GM10847 (cell line): ENCODE measurements around the gene ZFYVE16.

Experiments
- POLR2A ChIP-seq: IDR thresholded peaks from 2 replicates; pipeline ENCODE4 v1.6.1; 2011; ENCODE audit not compliant: insufficient read length; ENCODE audit errors: extremely low read depth

Gene ZFYVE16

DNA sequence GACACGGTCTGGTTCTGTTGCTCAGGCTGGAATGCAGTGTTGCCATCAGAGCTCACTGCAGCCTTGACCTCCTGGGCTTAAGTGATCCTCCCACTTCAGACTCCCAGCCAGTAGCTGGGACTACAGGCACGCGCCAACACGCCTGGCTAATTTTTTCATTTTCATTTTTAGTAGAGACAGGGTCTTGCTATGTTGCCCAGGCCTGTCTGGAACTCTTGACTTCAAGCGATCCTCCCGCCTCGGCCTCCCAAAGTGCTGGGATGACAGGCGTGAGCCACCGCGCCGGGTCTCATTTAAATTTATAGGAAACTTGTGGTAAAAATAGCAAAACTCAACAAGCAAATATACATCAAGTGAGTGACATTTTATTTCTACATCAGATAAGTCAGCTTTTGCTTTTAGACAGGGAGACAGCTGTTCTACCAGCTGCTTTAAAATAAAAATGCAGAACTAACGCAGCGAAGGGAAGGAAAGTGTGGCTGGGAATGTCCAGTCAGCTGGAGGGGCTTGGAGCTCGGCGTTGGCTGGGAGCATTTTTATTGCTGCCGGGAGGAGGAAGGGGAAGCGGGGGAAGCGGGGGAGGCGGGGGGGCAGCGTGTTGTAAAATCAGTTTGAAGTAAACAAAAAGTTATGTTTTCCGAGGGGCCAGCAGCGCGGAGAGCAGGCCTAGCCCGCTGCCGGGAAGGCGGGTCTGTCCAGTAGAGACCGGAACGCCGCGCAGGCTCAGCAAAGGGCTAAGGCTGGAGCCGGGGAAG, 707 bp upstream of the ZFYVE16 start:
- no peak for TF ChIP-seq POLR2A

- TF ChIP-seq POLR2A = no peak
Measured at GRCh38 chr5:80408484-80409366, 861 bp downstream of the ZFYVE16 start.

DNA sequence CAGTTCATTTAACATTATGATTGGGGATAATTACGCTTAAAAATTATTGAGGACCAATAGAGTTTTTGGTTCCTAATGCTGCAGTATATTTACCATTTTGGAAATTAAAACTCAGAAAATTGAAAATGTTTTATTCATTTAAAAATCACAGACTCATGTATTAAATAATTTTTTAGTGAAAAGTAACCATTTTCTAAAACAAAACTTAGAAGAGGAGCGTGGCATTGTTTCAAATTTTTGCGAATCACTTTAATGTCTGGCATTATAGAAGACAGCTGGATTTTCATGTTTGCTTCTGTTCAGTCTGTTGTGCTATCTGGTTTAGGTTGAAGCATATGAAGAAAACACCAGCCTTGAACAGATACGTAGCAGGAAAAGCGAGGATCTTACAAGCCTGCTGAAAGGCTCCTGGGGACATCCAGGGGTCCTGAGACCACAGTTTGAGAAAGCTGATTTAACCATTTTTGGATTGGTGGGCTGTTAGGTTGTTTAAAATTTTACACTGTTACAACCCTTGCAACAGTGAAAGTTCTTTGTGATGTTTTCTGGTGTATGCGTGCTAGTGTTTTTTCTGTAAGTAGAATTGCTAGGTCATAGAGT, 1.6 kb downstream of the ZFYVE16 start:
- no peak for TF ChIP-seq POLR2A

DNA sequence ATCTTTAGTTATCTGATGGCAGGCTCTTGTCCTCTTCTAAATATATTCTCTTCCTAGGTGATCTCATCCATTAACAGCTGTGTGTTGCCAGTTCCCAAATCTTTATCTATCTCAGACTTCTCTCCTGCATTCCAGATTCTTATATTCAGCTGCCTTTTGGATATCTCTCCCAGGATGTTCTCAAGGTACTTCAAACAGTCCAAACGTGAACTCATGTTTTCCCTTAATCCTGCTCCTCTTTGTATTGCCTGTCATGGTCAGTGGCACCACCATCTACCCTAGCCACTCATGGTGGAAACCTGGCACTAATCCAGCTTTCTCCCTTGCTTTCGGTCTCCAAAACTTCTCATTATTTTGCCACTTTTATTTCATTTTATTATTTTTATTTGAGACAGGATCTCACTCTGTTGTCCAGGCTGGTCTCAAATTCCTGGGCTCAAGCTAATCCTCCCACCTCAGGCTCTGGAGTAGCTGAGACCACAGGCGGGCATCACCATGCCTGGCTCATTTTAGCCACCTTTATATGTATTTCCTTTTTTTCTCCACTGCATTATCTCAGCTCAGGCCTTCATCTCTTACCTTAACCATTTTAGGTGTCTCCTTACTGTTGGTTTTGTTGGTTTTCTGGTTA, 3.8 kb downstream of the ZFYVE16 start:
- no peak for TF ChIP-seq POLR2A

- TF ChIP-seq POLR2A = no peak
Measured at GRCh38 chr5:80414113-80414512, 6.2 kb downstream of the ZFYVE16 start.

DNA sequence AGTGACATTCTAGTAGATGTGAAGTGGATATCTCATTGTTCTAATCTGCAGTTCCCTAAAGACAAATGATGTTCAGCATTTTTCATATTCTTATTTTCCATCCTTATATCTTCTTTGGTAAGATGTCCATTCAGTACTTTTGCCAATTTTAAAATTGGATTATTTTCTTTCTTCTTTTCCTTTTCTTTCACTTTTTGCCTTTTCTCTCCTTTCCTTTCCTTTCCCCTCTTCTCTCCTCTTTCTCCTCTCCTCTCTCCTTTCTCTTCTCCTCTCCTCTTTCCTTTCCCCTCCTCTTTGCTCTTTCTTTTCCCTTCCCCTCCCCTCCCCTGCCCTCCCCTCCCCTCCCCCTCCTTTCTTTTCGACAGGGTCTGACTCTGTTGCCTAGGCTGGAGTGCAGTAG, 10.1 kb downstream of the ZFYVE16 start:
- no peak for TF ChIP-seq POLR2A

- TF ChIP-seq POLR2A = no peak
Measured at GRCh38 chr5:80435476-80435875, 27.6 kb downstream of the ZFYVE16 start.

DNA sequence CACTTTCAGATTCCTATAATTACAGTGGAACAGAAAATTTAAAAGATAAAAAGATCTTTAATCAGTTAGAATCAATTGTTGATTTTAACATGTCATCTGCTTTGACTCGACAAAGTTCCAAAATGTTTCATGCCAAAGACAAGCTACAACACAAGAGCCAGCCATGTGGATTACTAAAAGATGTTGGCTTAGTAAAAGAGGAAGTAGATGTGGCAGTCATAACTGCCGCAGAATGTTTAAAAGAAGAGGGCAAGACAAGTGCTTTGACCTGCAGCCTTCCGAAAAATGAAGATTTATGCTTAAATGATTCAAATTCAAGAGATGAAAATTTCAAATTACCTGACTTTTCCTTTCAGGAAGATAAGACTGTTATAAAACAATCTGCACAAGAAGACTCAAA, 29.5 kb downstream of the ZFYVE16 start:
- no peak for TF ChIP-seq POLR2A

GRCh38 chr5:80438739-80439138, 30.9 kb downstream of the ZFYVE16 start:
- TF ChIP-seq POLR2A = no peak

DNA sequence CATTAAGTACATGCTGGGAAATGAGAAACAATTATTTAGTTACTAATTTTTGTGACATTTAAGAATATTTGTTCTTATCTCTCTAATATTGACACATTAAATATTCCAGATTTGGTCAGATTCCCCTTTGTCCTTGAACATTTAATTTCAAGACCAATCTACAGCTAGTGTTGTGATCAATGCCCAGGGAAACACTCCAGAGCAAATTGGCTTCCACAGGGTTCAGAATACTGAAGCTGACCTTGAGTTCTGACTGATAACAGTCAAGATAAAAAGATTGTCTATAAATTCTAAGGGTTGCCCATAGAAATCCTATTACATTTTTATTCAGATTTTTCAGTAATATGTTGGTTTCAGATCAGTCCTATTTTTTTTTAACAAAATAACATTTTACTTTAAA, 31.3 kb downstream of the ZFYVE16 start:
- no peak for TF ChIP-seq POLR2A

DNA sequence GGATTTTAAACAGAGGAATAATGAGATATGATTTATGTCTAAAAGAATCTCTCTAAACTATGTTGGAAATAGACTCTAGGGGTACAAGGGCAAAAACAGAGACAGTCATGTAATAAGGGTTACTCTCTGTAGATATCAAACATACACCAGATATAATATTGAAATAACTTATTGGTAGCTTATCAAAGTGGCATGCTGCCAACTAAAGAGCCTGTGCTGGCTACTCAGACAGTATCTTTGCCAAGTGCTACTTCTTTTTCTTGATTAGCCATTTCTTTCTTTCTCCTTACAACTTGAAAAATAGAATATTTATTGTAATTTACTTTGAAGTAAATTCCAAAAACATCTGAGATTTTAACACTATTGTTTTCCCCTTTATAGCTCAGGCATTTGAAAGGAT, 34.9 kb downstream of the ZFYVE16 start:
- no peak for TF ChIP-seq POLR2A

GRCh38 chr5:80453366-80453765, 45.5 kb downstream of the ZFYVE16 start:
- TF ChIP-seq POLR2A = no peak

DNA sequence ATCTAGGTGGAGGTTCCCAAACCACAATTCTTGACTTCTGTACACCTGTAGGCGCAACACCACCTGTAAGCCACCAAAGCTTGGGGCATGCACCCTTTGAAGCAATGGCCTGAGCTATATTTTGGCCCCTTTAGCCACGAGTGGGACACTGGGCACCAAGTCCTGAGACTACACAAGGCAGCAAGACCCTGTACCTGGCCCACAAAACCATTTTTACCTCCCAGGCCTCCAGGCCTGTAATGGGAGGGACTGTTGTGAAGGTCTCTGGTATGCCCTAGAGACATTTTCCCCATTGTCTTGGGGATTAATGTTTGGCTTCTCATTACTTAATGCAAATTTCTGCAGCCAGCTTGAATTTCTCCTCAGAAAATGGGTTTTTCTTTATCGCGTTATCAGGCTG, 55.4 kb downstream of the ZFYVE16 start:
- no peak for TF ChIP-seq POLR2A

GRCh38 chr5:80466669-80467485, 59.0 kb downstream of the ZFYVE16 start:
- no peak for TF ChIP-seq POLR2A

DNA sequence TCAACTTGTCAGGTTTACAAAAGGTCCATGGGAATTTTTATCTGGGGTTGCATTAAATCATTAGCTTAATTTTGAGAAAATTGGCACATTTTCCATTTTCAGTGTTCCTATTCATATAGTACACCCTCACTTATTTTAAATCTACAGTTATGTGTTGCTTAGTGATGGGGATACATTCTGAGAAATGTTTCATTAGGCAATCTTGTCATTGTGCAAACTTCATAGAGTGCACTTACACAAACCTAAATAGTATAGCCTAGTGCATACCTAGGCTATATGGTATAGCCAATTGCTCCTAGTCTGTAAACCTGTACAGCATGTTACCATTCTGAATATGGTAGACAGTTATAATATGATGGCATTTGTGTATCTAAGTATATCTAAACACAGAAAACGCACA, 60.3 kb downstream of the ZFYVE16 start:
- no peak for TF ChIP-seq POLR2A
